ENCODE results near the gene ERMAP.
"Not testable (repeated sequence)": the region's sequence is repeated elsewhere in the genome, so short reads cannot be mapped to it uniquely, and the experiment has no call there.

The ERMAP gene

DNA sequence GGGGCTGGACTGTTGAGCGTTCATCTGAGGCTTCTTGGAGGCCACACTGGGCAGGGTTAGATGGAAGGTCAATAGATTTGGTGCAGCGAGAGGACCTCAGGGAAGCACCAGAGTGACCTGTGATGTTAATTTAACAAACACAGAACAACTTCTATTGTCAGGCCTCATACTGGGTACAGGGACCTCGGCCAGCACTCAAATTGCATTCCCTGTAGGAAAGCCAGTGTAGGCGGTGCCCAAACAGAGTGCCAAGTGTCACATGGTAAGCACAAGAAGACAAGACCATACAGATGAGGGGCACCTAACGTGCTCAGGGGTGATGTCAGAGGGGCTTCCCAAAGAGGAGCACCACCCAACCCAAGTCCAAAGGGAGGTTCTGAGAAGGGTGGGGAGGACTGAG lies 30.8 kb upstream of the ERMAP start:
- Mint-ChIP-seq H3K27ac (no peak overlapping the region), H3K27me3 (no peaks in the 10 kb centered on the region), H3K36me3 (ENCODE audit: low read depth) (peaks cover 25% of the 10 kb centered on the region), H3K4me1 (ENCODE audit: low read depth) (peaks cover 18% of the 10 kb centered on the region), H3K4me3 (no peak overlapping the region), H3K9me3 (no peaks in the 10 kb centered on the region)
- DNase-seq = no peak

DNA sequence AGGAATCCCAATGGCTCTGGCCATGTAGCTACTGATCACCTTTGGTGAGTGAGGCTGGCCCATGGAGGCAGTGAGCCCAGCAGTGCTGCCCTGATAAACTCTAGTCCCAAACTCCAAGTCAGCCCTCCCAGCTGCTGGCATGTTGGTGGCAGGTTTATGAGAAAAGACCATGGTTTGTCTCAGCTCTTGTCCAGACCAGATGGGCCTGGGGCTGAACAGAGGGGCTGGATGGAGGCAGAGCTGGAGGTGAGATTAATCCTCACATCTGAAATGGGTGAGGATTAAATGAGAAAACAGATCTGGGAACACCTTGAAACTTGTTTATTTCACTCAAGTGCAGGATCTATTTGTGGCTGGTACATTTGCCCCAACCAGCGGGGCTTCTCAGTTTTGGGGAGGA lies 28.9 kb upstream of the ERMAP start:
- Mint-ChIP-seq H3K4me1 (ENCODE audit: low read depth) (peaks cover 18% of the 10 kb centered on the region), H3K4me3 (no peak overlapping the region), H3K9me3 (no peaks in the 10 kb centered on the region), H3K36me3 (ENCODE audit: low read depth) (peaks cover 12% of the 10 kb centered on the region), H3K27me3 (no peaks in the 10 kb centered on the region), H3K27ac (no peak overlapping the region)
- no peak for DNase-seq

DNA sequence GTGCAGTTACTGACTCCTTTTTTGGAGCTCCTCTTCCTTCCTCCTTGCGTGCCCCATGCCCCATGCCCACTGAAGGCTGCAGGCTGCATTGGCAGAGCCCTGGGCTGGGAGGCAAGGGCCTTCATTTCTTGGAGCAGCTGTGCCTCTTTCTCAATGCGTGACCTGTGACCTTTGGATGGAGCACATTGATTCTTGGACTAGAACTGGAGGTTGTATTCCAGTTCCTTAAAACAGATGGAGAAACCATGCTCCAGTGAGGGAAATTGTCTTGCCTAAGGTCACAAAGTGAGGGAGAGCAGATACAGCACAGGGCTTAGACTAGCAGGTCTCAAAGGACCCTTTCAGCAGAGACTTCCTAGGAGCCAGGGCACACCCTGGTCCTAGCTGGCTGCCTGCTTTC lies 23.1 kb upstream of the ERMAP start:
- Mint-ChIP-seq H3K36me3 (ENCODE audit: low read depth) (no peaks in the 10 kb centered on the region), H3K4me3 (no peak overlapping the region), H3K4me1 (ENCODE audit: low read depth) (no peaks in the 10 kb centered on the region), H3K9me3 (no peaks in the 10 kb centered on the region), H3K27ac (no peak overlapping the region), H3K27me3 (no peaks in the 10 kb centered on the region)
- no peak for DNase-seq

DNA sequence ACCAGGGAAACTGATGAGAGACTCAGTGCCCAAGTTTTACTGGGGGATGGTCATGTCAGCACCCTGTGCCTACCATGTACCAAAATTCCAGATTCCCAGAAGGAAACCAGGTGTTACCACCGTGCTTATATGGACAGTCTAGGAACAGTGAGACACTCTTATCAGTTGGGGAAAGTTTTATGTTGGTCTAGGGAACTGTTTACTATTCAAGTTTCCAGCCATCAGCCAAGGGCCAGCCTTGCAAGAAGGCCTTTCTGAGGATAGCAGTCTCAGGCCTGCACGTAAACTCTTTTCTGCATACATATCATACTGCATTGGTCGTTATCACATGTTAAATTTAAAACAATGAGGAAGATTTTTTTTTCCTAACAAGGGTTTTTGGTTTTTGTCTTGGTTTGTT lies 19.5 kb upstream of the ERMAP start:
- no peak overlapping the region for H3K27ac Mint-ChIP-seq
- DNase-seq = no peak
- no peak overlapping the region for H3K4me3 Mint-ChIP-seq
- no peaks in the 10 kb centered on the region for H3K4me1 Mint-ChIP-seq (ENCODE audit: low read depth)
- H3K9me3 Mint-ChIP-seq = no peaks in the 10 kb centered on the region
- H3K36me3 Mint-ChIP-seq (ENCODE audit: low read depth) = no peaks in the 10 kb centered on the region
- no peaks in the 10 kb centered on the region for H3K27me3 Mint-ChIP-seq

GRCh38 chr1:42797979-42798378 lies 18.9 kb upstream of the ERMAP start:
- Mint-ChIP-seq H3K36me3 (ENCODE audit: low read depth) (no peaks in the 10 kb centered on the region), H3K27ac (no peak overlapping the region), H3K4me3 (no peak overlapping the region), H3K27me3 (no peaks in the 10 kb centered on the region), H3K4me1 (ENCODE audit: low read depth) (no peaks in the 10 kb centered on the region), H3K9me3 (no peaks in the 10 kb centered on the region)
- DNase-seq = no peak

DNA sequence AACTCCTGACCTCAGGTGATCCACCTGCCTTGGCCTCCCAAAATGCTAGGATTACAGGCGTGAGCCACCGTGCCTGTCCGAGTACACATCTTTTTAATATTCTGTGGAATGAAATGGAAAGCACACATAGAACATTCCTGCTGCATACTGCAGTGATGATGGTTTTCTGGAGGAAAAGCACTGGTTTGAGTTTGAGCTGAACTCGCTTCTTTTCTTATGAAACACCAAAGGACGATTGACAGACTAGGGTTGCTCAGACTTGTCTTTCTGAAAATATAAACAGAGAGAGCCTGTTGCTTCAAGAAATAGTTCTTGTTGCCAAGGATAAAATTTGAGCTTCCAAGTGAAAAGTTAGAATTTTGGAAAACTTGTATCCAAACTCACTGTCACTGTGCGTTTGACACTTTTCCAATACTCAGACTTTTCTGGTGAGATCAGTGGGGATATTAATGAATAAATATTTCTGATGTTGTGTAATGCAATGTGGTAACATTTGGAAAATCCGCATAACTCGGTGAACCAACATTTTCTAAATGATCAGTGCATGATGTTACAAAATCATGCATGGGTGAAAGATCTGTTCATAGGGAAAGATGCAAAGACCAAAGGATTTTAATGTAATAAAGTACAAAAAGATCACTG lies 15.0 kb upstream of the ERMAP start:
- Mint-ChIP-seq H3K27me3 (no peaks in the 10 kb centered on the region), H3K27ac (no peak overlapping the region), H3K4me3 (no peak overlapping the region), H3K4me1 (ENCODE audit: low read depth) (no peaks in the 10 kb centered on the region), H3K36me3 (ENCODE audit: low read depth) (peaks cover 17% of the 10 kb centered on the region), H3K9me3 (no peaks in the 10 kb centered on the region)
- no peak for DNase-seq

DNA sequence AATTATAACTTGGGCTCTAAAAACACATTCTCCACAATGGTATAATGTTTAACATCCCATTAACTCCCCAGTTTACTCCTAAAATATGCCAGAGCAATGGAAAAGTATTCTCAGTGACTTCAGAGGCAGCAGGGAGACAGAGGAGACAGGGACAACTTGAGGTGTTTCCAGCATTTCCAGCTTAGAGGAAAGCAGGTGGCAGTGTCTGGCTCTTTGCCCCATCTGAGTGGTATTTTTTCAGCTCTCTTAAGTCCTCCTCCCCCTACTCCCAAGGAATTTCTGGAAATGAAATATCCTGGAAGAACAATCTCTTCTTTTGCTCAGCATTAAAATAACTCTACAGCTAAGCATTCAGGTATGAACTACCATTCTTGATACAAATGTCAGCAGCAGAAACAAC lies 10.8 kb upstream of the ERMAP start:
- H3K4me1 Mint-ChIP-seq (ENCODE audit: low read depth) = peaks cover 6% of the 10 kb centered on the region
- peaks cover 20% of the 10 kb centered on the region for H3K36me3 Mint-ChIP-seq (ENCODE audit: low read depth)
- no peak overlapping the region for H3K27ac Mint-ChIP-seq

GRCh38 chr1:42806593-42806992 lies 10.3 kb upstream of the ERMAP start:
- Mint-ChIP-seq H3K36me3 (ENCODE audit: low read depth) (peaks cover 20% of the 10 kb centered on the region), H3K9me3 (no peaks in the 10 kb centered on the region), H3K4me3 (no peak overlapping the region), H3K4me1 (ENCODE audit: low read depth) (peaks cover 6% of the 10 kb centered on the region), H3K27ac (no peak overlapping the region), H3K27me3 (no peaks in the 10 kb centered on the region)
- no peak for DNase-seq

More for the DNA sequence above, 10.8 kb upstream of the ERMAP start:
- no peaks in the 10 kb centered on the region for H3K27me3 Mint-ChIP-seq
- no peak for DNase-seq
- no peaks in the 10 kb centered on the region for H3K9me3 Mint-ChIP-seq
- no peak overlapping the region for H3K4me3 Mint-ChIP-seq

DNA sequence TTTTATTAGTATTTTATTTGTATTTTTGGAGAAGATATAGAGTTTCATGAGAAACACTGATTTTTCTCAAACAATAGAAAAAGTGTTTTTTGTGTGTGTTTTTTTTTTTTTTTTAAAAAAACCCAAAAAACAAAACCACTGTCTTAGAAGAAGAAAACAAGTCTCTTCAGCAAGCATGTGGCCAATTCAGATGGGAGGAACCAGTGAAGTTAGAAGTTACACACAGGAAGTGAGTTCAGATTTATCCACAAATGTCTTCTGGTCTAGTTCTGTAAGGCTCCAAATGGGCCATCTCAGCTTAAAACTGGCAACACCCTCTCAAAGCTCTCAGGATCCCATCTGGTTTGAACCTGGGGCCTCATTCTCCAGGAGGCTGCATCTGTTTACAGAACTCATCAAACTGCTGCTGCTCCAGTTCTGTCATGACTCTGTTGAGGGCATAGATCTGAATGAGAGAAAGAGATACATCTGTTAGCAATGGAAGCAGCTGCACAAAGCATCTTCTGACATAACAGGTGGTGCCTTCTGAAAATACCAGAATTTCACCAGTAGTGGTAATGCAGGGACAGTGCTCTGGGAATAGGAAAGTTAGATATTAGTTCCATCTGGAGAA lies 9.8 kb upstream of the ERMAP start:
- no peak for DNase-seq
- Mint-ChIP-seq H3K9me3 (no peaks in the 10 kb centered on the region), H3K4me3 (no peak overlapping the region), H3K27me3 (no peaks in the 10 kb centered on the region), H3K27ac (no peak overlapping the region), H3K36me3 (ENCODE audit: low read depth) (peaks cover 20% of the 10 kb centered on the region), H3K4me1 (ENCODE audit: low read depth) (peaks cover 6% of the 10 kb centered on the region)

DNA sequence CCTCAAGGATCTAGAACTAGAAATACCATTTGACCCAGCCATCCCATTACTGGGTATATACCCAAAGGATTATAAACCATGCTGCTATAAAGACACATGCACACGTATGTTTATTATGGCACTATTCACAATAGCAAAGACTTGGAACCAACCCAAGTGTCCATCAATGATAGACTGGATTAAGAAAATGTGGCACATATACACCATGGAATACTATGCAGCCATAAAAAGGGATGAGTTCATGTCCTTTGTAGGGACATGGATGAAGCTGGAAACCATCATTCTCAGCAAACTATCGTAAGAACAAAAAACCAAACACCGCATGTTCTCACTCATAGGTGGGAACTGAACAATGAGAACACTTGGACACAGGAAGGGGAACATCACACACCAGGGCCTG lies 2.1 kb upstream of the ERMAP start:
- not testable (repeated sequence) for H3K27ac Mint-ChIP-seq, H3K4me3 Mint-ChIP-seq, H3K9me3 Mint-ChIP-seq, DNase-seq, H3K27me3 Mint-ChIP-seq
- peaks cover 11% of the 10 kb centered on the region for H3K36me3 Mint-ChIP-seq (ENCODE audit: low read depth)
- H3K4me1 Mint-ChIP-seq (ENCODE audit: low read depth) = peaks cover 23% of the 10 kb centered on the region

DNA sequence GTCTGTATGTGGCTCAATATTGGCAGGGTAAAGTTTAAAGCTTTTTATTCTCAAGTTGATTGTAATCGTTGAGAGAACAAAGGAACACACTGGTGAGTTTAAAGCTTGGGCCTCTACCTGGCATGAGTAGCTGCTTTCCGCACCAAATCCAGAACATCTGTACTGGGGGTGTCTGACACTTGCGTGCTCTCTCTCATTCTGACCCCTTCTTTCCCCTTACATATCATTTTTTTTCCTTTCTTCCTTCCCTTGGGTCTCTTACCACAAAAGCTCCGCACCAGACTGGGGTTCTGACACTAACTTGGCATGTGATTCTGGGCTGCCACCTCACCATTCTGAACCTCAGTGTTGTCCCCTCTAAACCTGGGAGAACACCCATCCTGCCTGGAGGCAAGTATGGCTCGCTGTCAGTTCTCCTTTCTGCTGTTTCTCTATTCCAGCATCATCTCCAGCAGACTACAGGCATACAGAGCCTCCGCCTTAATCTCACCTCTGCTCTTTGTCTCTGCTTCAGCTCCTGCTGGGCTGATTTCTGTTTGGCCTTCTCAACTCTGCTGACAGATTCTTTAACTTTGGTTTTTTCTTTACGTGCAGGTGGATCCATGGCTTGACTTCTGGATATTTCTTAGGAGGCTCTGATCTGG lies 859 bp upstream of the ERMAP start:
- no peaks in the 10 kb centered on the region for H3K9me3 Mint-ChIP-seq
- H3K27ac Mint-ChIP-seq = peak overlapping the region; percentile 86
- DNase-seq = peak; percentile 34
- H3K27me3 Mint-ChIP-seq = no peaks in the 10 kb centered on the region
- H3K36me3 Mint-ChIP-seq (ENCODE audit: low read depth) = peaks cover 11% of the 10 kb centered on the region
- peak overlapping the region; percentile 87 for H3K4me3 Mint-ChIP-seq
- H3K4me1 Mint-ChIP-seq (ENCODE audit: low read depth) = peaks cover 23% of the 10 kb centered on the region

GRCh38 chr1:42817440-42817767 lies 482 bp downstream of the ERMAP start:
- Mint-ChIP-seq H3K4me1 (ENCODE audit: low read depth) (peaks cover 23% of the 10 kb centered on the region), H3K4me3 (peak overlapping the region; percentile 87), H3K27me3 (no peaks in the 10 kb centered on the region), H3K27ac (peak overlapping the region; percentile 52), H3K36me3 (ENCODE audit: low read depth) (peaks cover 11% of the 10 kb centered on the region), H3K9me3 (no peaks in the 10 kb centered on the region)
- no peak for DNase-seq

DNA sequence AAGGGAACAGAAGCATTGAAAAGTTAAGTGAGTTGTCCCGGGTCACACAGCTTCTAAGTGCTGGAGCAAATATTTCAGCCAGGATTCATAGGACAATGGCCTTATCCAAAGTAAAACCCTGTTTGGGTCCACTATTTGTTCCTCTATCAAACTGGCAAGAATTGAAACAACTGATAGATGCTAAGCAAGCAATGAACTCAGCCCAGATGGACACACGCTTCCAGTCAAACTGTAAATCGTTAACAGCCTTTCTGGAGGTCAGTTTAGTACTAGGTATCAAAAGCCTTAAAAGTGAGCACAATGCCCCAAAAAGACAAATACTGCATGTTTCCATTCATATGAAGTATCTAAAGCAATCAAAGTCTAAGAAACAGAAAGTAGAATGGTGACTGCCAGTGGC lies 1.1 kb downstream of the ERMAP start:
- no peak overlapping the region for H3K27ac Mint-ChIP-seq
- H3K9me3 Mint-ChIP-seq = no peaks in the 10 kb centered on the region
- H3K4me1 Mint-ChIP-seq (ENCODE audit: low read depth) = peaks cover 25% of the 10 kb centered on the region
- peak overlapping the region; percentile 87 for H3K4me3 Mint-ChIP-seq
- no peak for DNase-seq
- H3K27me3 Mint-ChIP-seq = no peaks in the 10 kb centered on the region
- H3K36me3 Mint-ChIP-seq (ENCODE audit: low read depth) = peaks cover 11% of the 10 kb centered on the region

GRCh38 chr1:42820813-42821212 lies 3.9 kb downstream of the ERMAP start:
- Mint-ChIP-seq H3K27ac (no peak overlapping the region), H3K9me3 (no peaks in the 10 kb centered on the region), H3K4me1 (ENCODE audit: low read depth) (peaks cover 27% of the 10 kb centered on the region), H3K27me3 (no peaks in the 10 kb centered on the region), H3K36me3 (ENCODE audit: low read depth) (peaks cover 4% of the 10 kb centered on the region), H3K4me3 (no peak overlapping the region)
- DNase-seq = no peak

DNA sequence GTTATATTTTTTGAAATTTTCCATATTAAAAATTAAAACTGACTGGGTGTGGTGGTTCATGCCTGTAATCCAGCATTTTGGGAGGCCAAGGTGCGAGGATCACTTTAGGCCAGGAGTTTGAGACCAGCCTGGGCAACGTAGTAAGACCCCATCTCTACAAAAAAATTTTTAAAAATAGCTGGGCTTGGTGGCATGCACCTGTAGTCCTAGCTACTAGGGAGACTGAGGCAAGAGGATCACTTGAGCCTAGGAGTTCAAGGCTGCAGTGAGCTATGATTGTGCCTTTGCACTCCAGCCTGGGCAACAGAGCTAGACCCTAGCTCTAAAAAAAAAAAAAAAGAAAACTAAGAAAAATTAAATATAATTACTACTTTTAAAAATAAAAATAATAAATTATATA lies 4.8 kb downstream of the ERMAP start:
- Mint-ChIP-seq H3K36me3 (ENCODE audit: low read depth) (peaks cover 2% of the 10 kb centered on the region), H3K27ac (no peak overlapping the region), H3K9me3 (no peaks in the 10 kb centered on the region), H3K4me1 (ENCODE audit: low read depth) (peaks cover 19% of the 10 kb centered on the region), H3K27me3 (no peaks in the 10 kb centered on the region), H3K4me3 (no peak overlapping the region)
- no peak for DNase-seq
